Hepatocyte (in vitro differentiated cells): ENCODE results near the gene TBC1D7. TPM values are rescaled to one million over a fixed set of nuclear protein-coding genes. Genes with fewer than 3 reads are reported as not detected.

Experiments
- DNase-seq: peaks from one replicate; pipeline ENCODE4 v3.0.0-alpha.2; 2016; ENCODE audit warnings: low spot score
- H2AFZ ChIP-seq: fragments of 200-600 bp; sonication (generic); 2 replicates; pipeline ENCODE4 v1.6.0; 2016; ENCODE audit warnings: antibody characterized with exemption, mild to moderate bottlenecking
- H3K27ac ChIP-seq: fragments of 200-600 bp; sonication (generic); 2 replicates; pipeline ENCODE4 v1.5.1; 2016; ENCODE audit warnings: mild to moderate bottlenecking
- H3K27me3 ChIP-seq: fragments of 200-600 bp; sonication (generic); 2 replicates; pipeline ENCODE4 v1.6.1; 2016
- H3K36me3 ChIP-seq: fragments of 200-600 bp; sonication (generic); replicated peaks from 2 replicates; pipeline ENCODE4 v1.5.1; 2016; ENCODE audit warnings: low read depth; ENCODE audit not compliant: insufficient read depth
- H3K4me1 ChIP-seq: fragments of 200-600 bp; sonication (generic); 2 replicates; pipeline ENCODE4 v1.5.1; 2016; ENCODE audit warnings: mild to moderate bottlenecking, moderate library complexity; ENCODE audit not compliant: insufficient read depth
- H3K4me2 ChIP-seq: fragments of 200-600 bp; sonication (generic); 2 replicates; pipeline ENCODE4 v1.6.0; 2016
- H3K4me3 ChIP-seq: fragments of 200-600 bp; sonication (generic); 2 replicates; pipeline ENCODE4 v1.5.1; 2016; ENCODE audit warnings: mild to moderate bottlenecking
- H3K79me2 ChIP-seq: fragments of 200-600 bp; sonication (generic); 2 replicates; pipeline ENCODE4 v1.6.0; 2017; ENCODE audit warnings: mild to moderate bottlenecking
- H3K9me2 ChIP-seq: fragments of 200-600 bp; sonication (generic); replicated peaks from 2 replicates; pipeline ENCODE4 v1.6.0; 2017; ENCODE audit warnings: mild to moderate bottlenecking; ENCODE audit not compliant: insufficient read depth
- H3K9me3 ChIP-seq: fragments of 200-600 bp; sonication (generic); 2 replicates; pipeline ENCODE4 v1.5.1; 2016; ENCODE audit warnings: low read depth, mild to moderate bottlenecking
- H4K20me1 ChIP-seq: fragments of 200-600 bp; sonication (generic); 2 replicates; pipeline ENCODE4 v1.6.0; 2016; ENCODE audit warnings: mild to moderate bottlenecking; ENCODE audit not compliant: insufficient read depth, poor library complexity, severe bottlenecking
- CTCF ChIP-seq: fragments of 200-600 bp; sonication (generic); IDR thresholded peaks from 2 replicates; pipeline ENCODE4 v1.5.1; 2016; ENCODE audit warnings: antibody characterized with exemption, mild to moderate bottlenecking; ENCODE audit not compliant: poor library complexity
- EZH2 ChIP-seq: fragments of 200-600 bp; sonication (generic); IDR thresholded peaks from 2 replicates; pipeline ENCODE4 v1.6.1; 2016; ENCODE audit warnings: antibody characterized with exemption, mild to moderate bottlenecking, borderline replicate concordance
- EZH2phosphoT487 ChIP-seq: fragments of 200-600 bp; sonication (generic); IDR thresholded peaks from one replicate; pipeline ENCODE4 v1.6.1; 2018; ENCODE audit warnings: antibody characterized with exemption, mild to moderate bottlenecking, low read depth, moderate library complexity; ENCODE audit not compliant: unreplicated experiment, severe bottlenecking
- WGBS: methylation state at CpG from one replicate; pipeline ENCODE4 v1.1.6; 2016; ENCODE audit warnings: low lambda C conversion rate; ENCODE audit errors: missing lambda C conversion rate; 5-methylcytosine and 5-hydroxymethylcytosine counted together
- polyA plus RNA-seq: library from polyadenylated mRNA; unstranded; fragments of >200 nt; fragmentation: Nextera tagmentation; extraction: Ambion mirVana; gene quantifications from 2 replicates; pipeline ENCODE4 v1.2.1, GENCODE V29; 2016
- total RNA-seq: library from RNA; depleted of rRNA; stranded (reverse); fragments of >200 nt; gene quantifications from 2 replicates; pipeline ENCODE4 v1.2.3, GENCODE V29; 2014

The TBC1D7 gene
- total and polyA plus RNA-seq, 2 experiments from 2014 or later, result 15.5 to 28.3 TPM

GRCh38 chr6:13290335-13290734, 38.0 kb downstream of the TBC1D7 start:
- Histone ChIP-seq H3K4me1 (peaks cover 8% of the 10 kb centered on the region), H3K36me3 (no peaks in the 10 kb centered on the region), H3K79me2 (no peaks in the 10 kb centered on the region), H3K9me3 (no peaks in the 10 kb centered on the region), H3K9me2 (no peaks in the 10 kb centered on the region), H2AFZ (no peak overlapping the region), H4K20me1 (no peaks in the 10 kb centered on the region), H3K27ac (peak overlapping the region; percentile 80), H3K4me3 (no peak overlapping the region), H3K27me3 (no peaks in the 10 kb centered on the region), H3K4me2 (peak overlapping the region; percentile 50)
- no peak for DNase-seq
- TF ChIP-seq CTCF (no peak), EZH2 (no peak), EZH2phosphoT487 (no peak)
- WGBS, result 85% methylated on average over 2 of the region's 2 CpGs

GRCh38 chr6:13289789-13290318, 38.5 kb downstream of the TBC1D7 start:
- peaks cover 8% of the 10 kb centered on the region for H3K4me1 ChIP-seq
- H3K4me2 ChIP-seq, result peak overlapping the region; percentile 50

GRCh38 chr6:13288969-13289391, 39.4 kb downstream of the TBC1D7 start:
- peak overlapping the region; percentile 50 for H3K4me2 ChIP-seq
- TF ChIP-seq EZH2, result no peak
- H3K27me3 ChIP-seq, result no peaks in the 10 kb centered on the region
- peaks cover 8% of the 10 kb centered on the region for H3K4me1 ChIP-seq
- no peaks in the 10 kb centered on the region for H3K79me2 ChIP-seq
- H3K27ac ChIP-seq, result peak overlapping the region; percentile 80
- no peaks in the 10 kb centered on the region for H3K9me2 ChIP-seq
- no peak overlapping the region for H3K4me3 ChIP-seq
- no peak for DNase-seq
- H4K20me1 ChIP-seq, result no peaks in the 10 kb centered on the region
- no peaks in the 10 kb centered on the region for H3K36me3 ChIP-seq
- no peak overlapping the region for H2AFZ ChIP-seq
- WGBS, result 93% methylated on average over 13 of the region's 13 CpGs
- H3K9me3 ChIP-seq, result no peaks in the 10 kb centered on the region

More at GRCh38 chr6:13289789-13290318, 38.5 kb downstream of the TBC1D7 start:
- H2AFZ ChIP-seq, result no peak overlapping the region
- H3K27ac ChIP-seq, result peak overlapping the region; percentile 80
- H3K9me3 ChIP-seq, result no peaks in the 10 kb centered on the region
- TF ChIP-seq EZH2 (no peak), CTCF (no peak), EZH2phosphoT487 (no peak)
- H3K79me2 ChIP-seq, result no peaks in the 10 kb centered on the region
- no peaks in the 10 kb centered on the region for H3K27me3 ChIP-seq
- 43% methylated on average over 9 of the region's 9 CpGs for WGBS
- H3K4me3 ChIP-seq, result no peak overlapping the region
- H4K20me1 ChIP-seq, result no peaks in the 10 kb centered on the region
- no peaks in the 10 kb centered on the region for H3K9me2 ChIP-seq
- H3K36me3 ChIP-seq, result no peaks in the 10 kb centered on the region
- peak; percentile 66 for DNase-seq

GRCh38 chr6:13288481-13288880, 39.9 kb downstream of the TBC1D7 start:
- no peak for TF ChIP-seq EZH2
- TF ChIP-seq EZH2phosphoT487, result no peak
- no peak for TF ChIP-seq CTCF
- Histone ChIP-seq H3K27me3 (no peaks in the 10 kb centered on the region), H2AFZ (no peak overlapping the region), H3K36me3 (no peaks in the 10 kb centered on the region), H3K4me1 (peaks cover 8% of the 10 kb centered on the region), H3K27ac (no peak overlapping the region), H3K4me2 (no peak overlapping the region), H3K9me3 (no peaks in the 10 kb centered on the region), H3K9me2 (no peaks in the 10 kb centered on the region), H3K4me3 (no peak overlapping the region), H3K79me2 (no peaks in the 10 kb centered on the region), H4K20me1 (no peaks in the 10 kb centered on the region)
- 90% methylated on average over 9 of the region's 9 CpGs for WGBS
- DNase-seq, result no peak
